MCF 10A (cell line): ENCODE results near the gene ALOX15B. TPM values are rescaled to one million over a fixed set of nuclear protein-coding genes. Genes with fewer than 3 reads are reported as not detected.
A peak's percentile ranks its signal among the peaks of the same experiment; 100 is the strongest.

Experiments used
- BruUV-seq: library from RNA; stranded (reverse); fragments of 400-500 nt; replicated peaks from 2 replicates; lab custom pipeline; 2021; lab: Mats Ljungman, UMichigan
- CTCF ChIA-PET: fragments of 300-600 bp; sonication (Branson Sonifier 250); formaldehyde crosslinking; extraction: SDS; loops from one replicate; lab custom pipeline; 2021; ENCODE audit warnings: antibody characterized with exemption, inconsistent platforms; lab: Yijun Ruan, JAX
- POLR2A ChIA-PET: fragments of 300-600, 350-650 bp; sonication (Branson Sonifier 250); formaldehyde crosslinking; extraction: SDS; loops from one replicate; lab custom pipeline; 2020; ENCODE audit warnings: antibody characterized with exemption, inconsistent platforms; lab: Yijun Ruan, JAX
- DNase-seq: peaks from one replicate; pipeline ENCODE4 v3.0.0-alpha.2; 2018; ENCODE audit not compliant: unreplicated experiment
- H3K27ac Mint-ChIP-seq: one replicate; pipeline ENCODE4 v1.8.0; 2022; ENCODE audit warnings: mild to moderate bottlenecking, low read depth, mixed read lengths; ENCODE audit not compliant: unreplicated experiment
- H3K27me3 Mint-ChIP-seq: one replicate; pipeline ENCODE4 v1.8.0; 2022; ENCODE audit warnings: mixed read lengths; ENCODE audit not compliant: insufficient read depth, unreplicated experiment
- H3K36me3 Mint-ChIP-seq: one replicate; pipeline ENCODE4 v1.8.0; 2022; ENCODE audit warnings: mild to moderate bottlenecking, moderate library complexity, mixed read lengths; ENCODE audit not compliant: insufficient read depth, unreplicated experiment
- H3K4me1 Mint-ChIP-seq: one replicate; pipeline ENCODE4 v1.8.0; 2022; ENCODE audit warnings: mixed read lengths; ENCODE audit not compliant: insufficient read depth, unreplicated experiment
- H3K4me3 Mint-ChIP-seq: one replicate; pipeline ENCODE4 v1.8.0; 2022; ENCODE audit warnings: mild to moderate bottlenecking, moderate library complexity, mixed read lengths; ENCODE audit not compliant: unreplicated experiment
- H3K9me3 Mint-ChIP-seq: one replicate; pipeline ENCODE4 v1.8.0; 2022; ENCODE audit warnings: mixed read lengths; ENCODE audit not compliant: unreplicated experiment
- CTCF ChIP-seq: fragments of 200-600 bp; IDR thresholded peaks from one replicate; pipeline ENCODE4 v1.8.0; 2022; ENCODE audit warnings: antibody characterized with exemption, mild to moderate bottlenecking; ENCODE audit not compliant: unreplicated experiment
- intact Hi-C: fragments of 100-400 bp; cut with micrococcal nuclease; formaldehyde crosslinking; loops from 2 replicates; pipeline ENCODE4 v1.14.1; 2022
- total RNA-seq: library from RNA; stranded (reverse); gene quantifications from 2 replicates; pipeline ENCODE4 v1.2.3, GENCODE V29; 2022

The ALOX15B gene
- total RNA-seq, 1 experiment from 2014 or later: 27.6 TPM

DNA sequence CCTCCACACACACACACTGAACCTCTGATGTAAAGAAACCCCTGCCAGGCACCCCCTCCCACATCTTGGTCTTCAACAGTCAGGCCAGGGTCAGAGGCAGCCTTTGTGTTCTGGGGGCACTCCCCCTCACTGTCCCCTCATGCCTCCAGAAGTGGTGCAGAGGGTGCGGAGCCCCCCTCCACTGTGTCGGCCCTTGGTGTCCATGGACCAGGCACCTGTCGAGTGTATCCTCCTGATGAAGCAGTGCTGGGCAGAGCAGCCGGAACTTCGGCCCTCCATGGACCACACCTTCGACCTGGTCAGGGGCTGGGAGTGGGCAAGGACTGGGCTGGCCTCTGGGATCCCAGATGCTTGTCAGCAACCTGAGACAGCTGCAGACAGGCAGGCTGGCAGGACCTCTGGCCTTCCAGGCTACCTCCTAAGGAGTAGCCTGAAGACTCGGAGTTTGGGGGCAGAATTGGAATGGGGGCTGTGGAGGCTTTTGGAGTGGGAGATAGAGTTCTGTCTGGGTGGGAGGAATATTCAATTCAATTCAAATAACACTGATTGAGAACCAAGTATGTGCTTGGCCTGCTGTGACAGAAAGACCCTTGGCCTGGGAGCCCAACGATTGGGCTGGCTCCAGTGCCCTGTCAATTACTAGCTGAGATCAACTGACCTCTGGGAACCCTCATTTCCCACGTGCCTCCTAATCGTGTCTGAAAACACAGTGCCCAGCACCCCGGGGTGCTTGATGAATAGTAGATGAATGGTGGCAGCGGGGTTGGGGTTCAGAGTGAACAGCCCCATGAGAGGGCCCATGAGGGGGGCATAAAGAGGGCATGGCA is 24.9 kb upstream of the ALOX15B start:
- ChIA-PET POLR2A (interaction anchor here (0.6 kb wide), 1 partner anchor 11 kb away, joined by 3 read pairs; no protein-coding TSS in a partner anchor), CTCF (interaction anchor here (1.1 to 11.4 kb wide), 5 partner anchors 17 to 322 kb away, joined by 3 to 167 read pairs (median 4); partner anchors contain the start of gene ALOX15B)
- TF ChIP-seq CTCF: no peak
- no peaks in the 10 kb centered on the region for H3K9me3 Mint-ChIP-seq
- H3K4me1 Mint-ChIP-seq: peaks cover 18% of the 10 kb centered on the region
- peaks cover 7% of the 10 kb centered on the region for H3K36me3 Mint-ChIP-seq
- no peak overlapping the region for H3K4me3 Mint-ChIP-seq
- H3K27ac Mint-ChIP-seq: no peak overlapping the region
- intact Hi-C loops: no loop called here
- BruUV-seq: no TSS peak
- no peaks in the 10 kb centered on the region for H3K27me3 Mint-ChIP-seq
- no peak for DNase-seq

DNA sequence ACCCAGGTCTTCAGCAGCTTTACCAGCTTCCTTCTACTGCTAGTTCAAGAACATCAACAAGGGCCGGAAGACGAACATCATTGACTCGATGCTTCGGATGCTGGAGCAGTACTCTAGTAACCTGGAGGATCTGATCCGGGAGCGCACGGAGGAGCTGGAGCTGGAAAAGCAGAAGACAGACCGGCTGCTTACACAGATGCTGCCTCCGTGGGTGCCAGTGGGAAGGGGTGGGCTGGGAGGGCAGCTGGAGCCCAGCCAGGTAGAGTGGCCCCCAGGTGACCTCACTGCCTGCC is 24.4 kb upstream of the ALOX15B start:
- Mint-ChIP-seq H3K9me3 (no peaks in the 10 kb centered on the region), H3K27ac (no peak overlapping the region), H3K4me3 (no peak overlapping the region), H3K27me3 (no peaks in the 10 kb centered on the region), H3K4me1 (peaks cover 24% of the 10 kb centered on the region), H3K36me3 (peaks cover 7% of the 10 kb centered on the region)
- BruUV-seq: no TSS peak
- intact Hi-C loops: no loop called here
- no peak for DNase-seq
- ChIA-PET POLR2A (interaction anchor here (0.6 kb wide), 1 partner anchor 11 kb away, joined by 3 read pairs; no protein-coding TSS in a partner anchor), CTCF (interaction anchor here (1.3 to 11.4 kb wide), 3 partner anchors 24 to 45 kb away, joined by 3 to 167 read pairs (median 86); partner anchors contain the start of gene ALOX15B)
- no peak for TF ChIP-seq CTCF

GRCh38 chr17:8015236-8015956 is 23.5 kb upstream of the ALOX15B start:
- ChIA-PET CTCF (interaction anchor here (0.8 to 11.4 kb wide), 4 partner anchors 25 to 82 kb away, joined by 3 to 167 read pairs (median 44); partner anchors contain the start of gene ALOX15B), POLR2A (interaction anchor here (0.7 to 6.4 kb wide), 3 partner anchors 16 to 27 kb away, joined by 3 to 155 read pairs (median 82); partner anchors contain the start of gene ALOX15B)
- intact Hi-C loops: no loop called here
- Mint-ChIP-seq H3K4me3 (peak overlapping the region; percentile 51), H3K36me3 (peaks cover 7% of the 10 kb centered on the region), H3K4me1 (peaks cover 33% of the 10 kb centered on the region), H3K27ac (no peak overlapping the region), H3K9me3 (no peaks in the 10 kb centered on the region), H3K27me3 (no peaks in the 10 kb centered on the region)
- BruUV-seq: no TSS peak
- TF ChIP-seq CTCF: no peak
- no peak for DNase-seq
